GM18526 (cell line): ENCODE measurements around the gene LCN6.

ENCODE experiments used
- POLR2A ChIP-seq: IDR thresholded peaks from 3 replicates; pipeline ENCODE4 v1.6.1; 2011; ENCODE audit not compliant: insufficient read length; ENCODE audit errors: extremely low read depth

Gene LCN6

GRCh38 chr9:136735812-136736480 lies 12.4 kb downstream of the LCN6 start:
- no peak for TF ChIP-seq POLR2A

DNA sequence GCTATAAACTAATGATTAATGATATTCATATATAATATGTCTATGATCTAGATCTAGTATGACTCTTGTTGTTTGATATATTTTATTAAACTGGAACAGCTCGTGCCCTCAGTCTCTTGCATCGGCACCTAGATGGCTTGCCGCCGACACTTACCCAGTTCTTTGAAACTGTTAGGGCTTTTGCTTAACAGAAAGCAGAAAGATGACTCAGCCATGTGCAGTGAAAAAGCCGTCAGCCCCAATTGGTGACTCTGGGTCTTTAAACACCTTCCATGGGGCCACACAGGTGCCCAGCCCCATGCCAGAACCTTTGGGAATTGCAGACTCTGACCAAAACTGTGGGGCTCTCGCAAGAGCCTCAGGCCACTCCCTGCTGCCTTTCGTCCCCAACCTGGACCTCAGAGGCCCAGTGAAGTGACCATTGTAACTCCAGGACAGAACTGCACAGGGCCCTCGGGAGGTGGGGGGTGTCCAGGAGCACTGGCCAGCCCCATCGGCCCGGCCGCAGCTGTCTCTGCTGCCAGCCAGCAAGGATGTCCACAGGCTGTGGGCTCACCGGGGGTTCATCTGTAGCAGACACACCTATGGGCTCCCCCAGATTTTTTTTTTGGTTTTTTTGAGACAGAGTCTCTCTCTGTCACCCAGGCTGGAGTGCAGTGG lies 13.4 kb downstream of the LCN6 start:
- no peak for TF ChIP-seq POLR2A

DNA sequence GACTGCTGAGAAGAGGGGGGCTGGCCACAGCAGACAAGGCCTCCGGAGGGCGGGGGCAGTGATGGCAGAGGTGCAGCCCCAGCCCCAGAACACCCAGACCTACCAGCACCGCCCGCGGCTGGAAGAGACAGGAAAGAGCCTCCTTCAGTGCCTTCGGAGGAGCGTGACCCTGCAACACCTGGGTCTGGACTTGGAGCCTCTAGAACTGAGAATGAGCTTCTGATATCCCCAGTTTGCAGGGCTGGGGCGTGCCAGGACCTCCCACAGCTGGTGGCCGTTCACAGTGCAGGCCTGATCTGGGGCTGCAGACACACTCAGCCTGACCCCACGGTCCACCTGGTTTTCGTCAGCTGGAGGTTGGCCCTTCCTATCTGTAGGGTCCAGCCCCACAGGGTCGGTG lies 14.7 kb downstream of the LCN6 start:
- TF ChIP-seq POLR2A, result no peak

DNA sequence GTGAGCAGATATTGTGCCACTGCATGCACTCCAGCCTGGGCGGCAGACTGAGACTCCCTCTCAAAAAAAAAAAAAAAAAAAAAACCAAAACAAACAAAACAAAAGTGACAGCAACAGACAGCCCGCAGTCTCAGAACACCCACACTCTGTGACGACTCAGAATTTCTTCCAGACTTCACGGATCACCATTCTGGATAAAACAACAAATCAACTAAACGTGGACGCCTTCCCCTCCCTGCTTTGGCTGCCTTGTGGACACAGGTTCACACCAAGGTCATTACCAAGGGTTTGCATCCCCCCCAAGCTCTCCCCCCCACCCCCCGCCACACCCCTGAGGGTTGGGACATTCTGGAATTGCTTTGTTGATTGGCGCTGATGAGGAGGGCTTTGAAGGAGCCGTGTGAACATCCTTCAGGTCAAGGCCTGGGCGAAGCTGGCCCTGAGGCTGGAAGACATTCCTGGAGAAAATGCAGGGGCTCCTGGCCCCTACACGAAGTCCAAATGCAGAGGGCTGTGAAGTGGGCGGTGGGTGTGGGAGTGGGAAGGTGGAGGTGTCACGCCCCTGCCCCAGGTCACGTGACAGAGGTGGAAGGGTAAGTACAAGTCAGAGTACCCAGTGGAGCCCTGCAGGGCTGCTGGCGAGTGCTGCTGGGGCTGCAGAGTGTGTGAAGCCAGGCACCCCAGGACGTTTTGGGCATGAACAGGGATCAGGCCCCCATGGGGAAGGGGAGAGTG lies 15.7 kb downstream of the LCN6 start:
- no peak for TF ChIP-seq POLR2A

- no peak for TF ChIP-seq POLR2A
Measured at GRCh38 chr9:136729926-136730325, 18.4 kb downstream of the LCN6 start.

GRCh38 chr9:136729144-136729543 lies 19.2 kb downstream of the LCN6 start:
- no peak for TF ChIP-seq POLR2A

GRCh38 chr9:136728548-136729123 lies 19.7 kb downstream of the LCN6 start:
- TF ChIP-seq POLR2A, result no peak

DNA sequence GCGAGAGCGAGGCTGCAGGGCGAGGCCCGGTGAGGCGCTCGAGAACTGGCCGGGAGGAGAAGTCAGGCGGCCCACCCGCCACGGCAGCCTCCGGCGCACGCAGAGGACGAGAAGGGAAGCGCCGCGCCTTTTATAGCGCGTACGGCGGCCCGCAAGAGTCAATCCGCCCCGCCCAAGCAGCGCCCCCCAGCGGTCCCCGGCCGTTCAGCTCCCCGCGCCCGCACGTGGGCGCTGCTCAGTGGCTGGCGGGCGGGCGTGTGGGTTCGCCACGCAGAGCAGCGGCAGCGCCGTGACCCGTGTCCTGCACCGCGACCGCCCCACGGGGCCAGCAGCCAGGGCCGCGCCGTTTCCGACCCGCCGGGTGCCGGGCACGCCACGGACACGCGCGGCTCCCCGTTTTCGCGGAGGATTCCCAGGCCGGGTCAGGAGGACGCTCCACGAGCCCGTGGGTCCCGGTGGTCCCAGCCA lies 20.2 kb downstream of the LCN6 start:
- peak; percentile 99 for TF ChIP-seq POLR2A

DNA sequence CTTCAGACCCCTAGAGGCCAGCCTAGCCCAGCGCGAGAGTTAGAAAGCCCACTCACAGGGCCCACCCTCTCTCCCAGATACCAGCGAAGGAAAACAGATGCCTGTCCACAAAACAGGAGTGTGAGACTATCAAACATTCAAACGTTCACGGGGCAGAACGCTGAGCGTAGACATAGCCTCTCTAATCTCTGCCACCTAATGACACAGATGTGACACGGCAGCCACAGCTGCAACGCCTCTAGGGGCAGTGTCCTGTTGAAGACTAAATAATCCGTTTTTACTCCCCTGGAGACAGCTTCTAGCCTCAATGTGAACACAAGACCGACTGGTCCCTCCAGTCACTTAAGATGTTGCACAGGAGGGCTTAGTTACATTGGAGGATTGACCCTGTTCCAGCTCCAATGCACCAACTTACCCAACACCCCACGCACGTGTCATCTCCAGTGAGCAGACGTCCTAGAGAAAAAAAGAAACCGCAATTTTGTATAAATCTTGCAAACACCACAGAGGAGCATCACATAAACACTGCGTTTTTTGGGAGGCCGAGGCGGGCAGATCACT lies 21.6 kb downstream of the LCN6 start:
- TF ChIP-seq POLR2A, result no peak

- TF ChIP-seq POLR2A, result no peak
Measured at GRCh38 chr9:136726118-136726517, 22.2 kb downstream of the LCN6 start.

- TF ChIP-seq POLR2A, result no peak
Measured at GRCh38 chr9:136725612-136726011, 22.7 kb downstream of the LCN6 start.

GRCh38 chr9:136724772-136725171 lies 23.6 kb downstream of the LCN6 start:
- TF ChIP-seq POLR2A, result no peak

DNA sequence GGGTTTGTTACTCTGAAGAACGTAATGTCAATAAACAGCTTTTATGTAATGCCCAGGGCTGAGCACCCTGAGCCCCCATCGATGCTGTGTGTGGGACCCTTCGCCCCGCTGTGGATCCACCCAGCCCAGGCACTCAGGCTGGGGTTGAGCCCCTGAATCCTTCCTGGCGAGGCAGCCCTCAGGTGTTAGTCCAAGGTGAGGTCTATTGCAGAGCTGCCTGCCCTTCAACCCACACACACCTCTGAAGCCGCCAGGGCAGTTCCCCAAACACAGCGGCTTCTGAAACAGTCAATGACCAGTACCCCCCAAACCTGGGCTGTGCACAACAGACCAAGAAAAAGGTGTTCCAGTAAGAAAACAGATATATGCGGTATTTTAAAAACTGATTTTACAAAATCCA lies 24.3 kb downstream of the LCN6 start:
- TF ChIP-seq POLR2A, result no peak

- TF ChIP-seq POLR2A, result no peak
Measured at GRCh38 chr9:136723362-136723976, 24.9 kb downstream of the LCN6 start.

DNA sequence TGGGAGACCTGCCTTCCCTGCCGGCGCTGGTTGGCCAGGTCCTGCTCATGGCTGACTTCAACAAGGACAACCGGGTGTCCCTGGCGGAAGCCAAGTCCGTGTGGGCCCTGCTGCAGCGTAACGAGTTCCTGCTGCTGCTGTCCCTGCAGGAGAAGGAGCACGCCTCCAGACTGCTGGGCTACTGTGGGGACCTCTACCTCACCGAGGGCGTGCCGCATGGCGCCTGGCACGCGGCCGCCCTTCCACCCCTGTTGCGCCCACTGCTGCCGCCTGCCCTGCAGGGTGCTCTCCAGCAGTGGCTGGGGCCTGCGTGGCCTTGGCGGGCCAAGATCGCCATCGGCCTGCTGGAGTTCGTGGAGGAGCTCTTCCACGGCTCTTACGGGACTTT lies 25.4 kb downstream of the LCN6 start:
- peak; percentile 17 for TF ChIP-seq POLR2A

- no peak for TF ChIP-seq POLR2A
Measured at GRCh38 chr9:136722093-136722968, 26.0 kb downstream of the LCN6 start.
